RWPE2 (cell line): ENCODE results near the gene PITRM1.

Experiments used
- ATAC-seq: fragments of 200-7000 bp; cut with Tn5 transposase; 3 replicates; pipeline ENCODE4 v1.9.1; 2021; ENCODE audit warnings: low read depth
- DNase-seq: peaks from one replicate; pipeline ENCODE4 v3.0.0-alpha.2; 2020; ENCODE audit warnings: low spot score
- H3K27ac ChIP-seq: fragments of 450-650 bp; 2 replicates; pipeline ENCODE4 v1.5.1; 2017; ENCODE audit warnings: mild to moderate bottlenecking; ENCODE audit not compliant: poor library complexity, severe bottlenecking
- H3K27me3 ChIP-seq: fragments of 250-450 bp; sonication (Bioruptor Pico); 2 replicates; pipeline ENCODE4 v1.5.1; 2021; ENCODE audit warnings: mild to moderate bottlenecking, moderate library complexity; ENCODE audit not compliant: insufficient read depth, poor library complexity, severe bottlenecking
- H3K36me3 ChIP-seq: fragments of 250-450 bp; sonication (Bioruptor Pico); 2 replicates; pipeline ENCODE4 v1.5.1; 2020; ENCODE audit warnings: low read depth, mild to moderate bottlenecking, moderate library complexity
- H3K4me1 ChIP-seq: fragments of 250-450 bp; sonication (Bioruptor Pico); 2 replicates; pipeline ENCODE4 v1.5.1; 2021; ENCODE audit warnings: mild to moderate bottlenecking, moderate library complexity; ENCODE audit not compliant: insufficient read depth, poor library complexity, severe bottlenecking
- H3K4me3 ChIP-seq: fragments of 250-450 bp; sonication (Bioruptor Pico); 2 replicates; pipeline ENCODE4 v1.5.1; 2021; ENCODE audit warnings: mild to moderate bottlenecking, moderate library complexity; ENCODE audit not compliant: severe bottlenecking
- H3K9me3 ChIP-seq: fragments of 250-450 bp; sonication (Bioruptor Pico); 2 replicates; pipeline ENCODE4 v1.5.1; 2021; ENCODE audit warnings: mild to moderate bottlenecking, moderate library complexity; ENCODE audit not compliant: severe bottlenecking
- TF ChIP-seq, protein P1 (sequence below): fragments of 450-650 bp; IDR thresholded peaks from one replicate; pipeline ENCODE4 v1.5.1; 2017; ENCODE audit warnings: mild to moderate bottlenecking, moderate library complexity; ENCODE audit not compliant: poor library complexity, severe bottlenecking

PITRM1 gene

DNA sequence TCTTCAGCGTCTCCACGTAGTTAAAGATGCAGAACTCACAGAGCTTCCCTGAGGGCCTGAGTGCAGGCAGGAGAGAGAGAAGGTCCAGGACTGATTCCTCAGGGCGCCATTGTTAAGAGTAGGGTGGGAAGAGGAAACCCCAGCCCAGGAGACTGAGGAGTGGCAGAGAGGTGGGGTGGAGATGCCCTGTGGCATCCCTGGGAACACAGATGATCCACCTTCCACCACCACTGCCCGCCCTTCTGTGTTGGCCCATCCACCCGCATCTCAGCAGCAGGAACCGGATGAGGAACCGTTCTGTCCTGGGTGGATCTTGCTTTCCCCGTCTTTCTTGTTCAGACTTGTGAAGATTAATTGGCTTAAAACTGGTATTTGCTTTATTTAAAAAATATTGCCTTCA, 56.9 kb downstream of the PITRM1 start:
- TF ChIP-seq, protein P1, sequence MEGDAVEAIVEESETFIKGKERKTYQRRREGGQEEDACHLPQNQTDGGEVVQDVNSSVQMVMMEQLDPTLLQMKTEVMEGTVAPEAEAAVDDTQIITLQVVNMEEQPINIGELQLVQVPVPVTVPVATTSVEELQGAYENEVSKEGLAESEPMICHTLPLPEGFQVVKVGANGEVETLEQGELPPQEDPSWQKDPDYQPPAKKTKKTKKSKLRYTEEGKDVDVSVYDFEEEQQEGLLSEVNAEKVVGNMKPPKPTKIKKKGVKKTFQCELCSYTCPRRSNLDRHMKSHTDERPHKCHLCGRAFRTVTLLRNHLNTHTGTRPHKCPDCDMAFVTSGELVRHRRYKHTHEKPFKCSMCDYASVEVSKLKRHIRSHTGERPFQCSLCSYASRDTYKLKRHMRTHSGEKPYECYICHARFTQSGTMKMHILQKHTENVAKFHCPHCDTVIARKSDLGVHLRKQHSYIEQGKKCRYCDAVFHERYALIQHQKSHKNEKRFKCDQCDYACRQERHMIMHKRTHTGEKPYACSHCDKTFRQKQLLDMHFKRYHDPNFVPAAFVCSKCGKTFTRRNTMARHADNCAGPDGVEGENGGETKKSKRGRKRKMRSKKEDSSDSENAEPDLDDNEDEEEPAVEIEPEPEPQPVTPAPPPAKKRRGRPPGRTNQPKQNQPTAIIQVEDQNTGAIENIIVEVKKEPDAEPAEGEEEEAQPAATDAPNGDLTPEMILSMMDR = no peak
- no peaks in the 10 kb centered on the region for H3K9me3 ChIP-seq
- peaks cover 92% of the 10 kb centered on the region for H3K36me3 ChIP-seq
- DNase-seq = no peak
- no peaks in the 10 kb centered on the region for H3K27me3 ChIP-seq
- no peak overlapping the region for H3K27ac ChIP-seq
- no peak for ATAC-seq
- no peaks in the 10 kb centered on the region for H3K4me1 ChIP-seq
- H3K4me3 ChIP-seq = no peak overlapping the region

DNA sequence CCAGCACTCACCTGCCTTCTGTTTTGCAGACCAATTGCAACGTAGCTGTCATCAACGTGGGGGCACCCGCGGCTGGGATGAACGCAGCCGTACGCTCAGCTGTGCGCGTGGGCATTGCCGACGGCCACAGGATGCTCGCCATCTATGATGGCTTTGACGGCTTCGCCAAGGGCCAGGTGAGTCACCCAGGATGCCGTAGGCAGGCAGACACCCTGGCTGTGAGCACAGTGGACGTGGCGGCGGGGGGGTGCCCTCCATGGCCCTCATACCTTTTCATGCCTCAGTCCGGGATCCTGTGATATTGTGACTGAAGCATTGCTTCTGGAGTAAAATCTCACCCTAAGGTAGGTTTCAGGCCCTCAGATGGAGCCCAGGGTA, 59.2 kb downstream of the PITRM1 start:
- TF ChIP-seq, protein P1 = no peak
- Histone ChIP-seq H3K36me3 (peaks cover 93% of the 10 kb centered on the region), H3K27me3 (no peaks in the 10 kb centered on the region), H3K4me3 (no peak overlapping the region), H3K4me1 (no peaks in the 10 kb centered on the region), H3K27ac (no peak overlapping the region), H3K9me3 (no peaks in the 10 kb centered on the region)
- no peak for ATAC-seq
- DNase-seq = no peak

DNA sequence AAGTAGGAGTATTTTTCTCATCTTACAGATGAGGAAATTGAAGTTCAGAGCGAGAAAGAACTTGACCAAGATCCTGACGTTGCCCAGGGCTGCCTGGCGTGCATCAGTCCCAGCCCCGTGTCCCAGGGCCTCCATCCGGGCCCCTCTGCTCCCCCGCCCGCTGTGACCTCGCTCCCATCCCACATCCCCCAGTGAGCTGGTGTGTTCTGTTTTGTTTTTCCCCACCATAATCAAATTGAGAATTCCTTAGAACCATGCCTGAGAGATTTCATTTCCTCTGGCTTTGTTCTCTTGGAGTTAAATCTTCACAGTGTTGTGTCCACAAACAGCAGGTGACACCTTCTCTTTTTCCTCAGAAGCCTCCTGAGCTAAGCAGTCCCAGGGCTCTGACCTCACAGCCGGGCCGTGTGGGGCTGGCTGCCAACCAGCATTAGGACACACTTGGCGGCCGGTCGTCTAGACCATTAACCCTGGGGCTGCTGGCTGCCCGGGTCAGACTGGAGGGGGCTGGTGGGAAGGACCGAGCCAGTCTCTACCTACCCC, 60.9 kb downstream of the PITRM1 start:
- ATAC-seq (no peak), DNase-seq (no peak)
- TF ChIP-seq, protein P1 = no peak
- no peaks in the 10 kb centered on the region for H3K9me3 ChIP-seq
- peaks cover 14% of the 10 kb centered on the region for H3K4me1 ChIP-seq
- H3K27ac ChIP-seq = no peak overlapping the region
- no peak overlapping the region for H3K4me3 ChIP-seq
- H3K27me3 ChIP-seq = no peaks in the 10 kb centered on the region
- H3K36me3 ChIP-seq = peaks cover 83% of the 10 kb centered on the region

DNA sequence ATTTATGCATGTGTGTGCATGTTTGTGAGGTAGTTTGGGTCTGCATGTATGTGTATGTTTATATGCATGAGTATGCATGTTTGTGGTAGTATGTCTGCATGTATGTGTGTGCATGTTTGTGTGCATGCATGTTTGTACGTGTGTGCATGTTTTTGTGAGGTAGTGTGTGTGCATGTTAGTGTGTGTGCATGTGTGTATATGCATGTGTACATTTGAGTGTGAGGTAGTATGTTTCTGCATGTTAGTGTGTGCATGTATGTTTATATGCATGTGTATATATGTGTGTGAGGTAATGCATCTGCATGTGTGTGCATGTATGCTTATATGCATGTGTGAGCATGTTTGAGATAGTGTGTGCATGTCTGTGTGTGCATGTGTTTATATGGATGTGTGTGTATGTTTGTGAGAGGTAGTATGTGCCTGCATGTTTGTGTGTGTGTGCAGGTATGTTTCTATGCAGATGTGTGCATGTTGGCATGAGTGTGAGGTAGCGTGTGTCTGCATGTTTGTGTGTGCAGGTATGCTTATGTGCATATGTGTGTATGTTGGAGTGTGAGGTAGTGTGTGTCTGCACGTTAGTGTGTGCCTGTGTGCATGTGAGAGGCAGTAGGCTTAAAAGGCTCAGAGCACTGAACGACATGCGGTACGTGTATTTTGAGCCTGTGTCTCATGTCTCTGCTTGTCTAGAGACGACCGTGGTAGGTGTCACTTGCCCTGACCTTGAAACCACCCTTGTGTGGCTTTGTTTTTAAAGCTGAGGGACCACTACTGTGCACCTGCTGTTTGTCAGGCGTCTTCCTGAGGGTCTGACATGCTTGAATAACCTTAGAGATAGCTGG, 61.6 kb downstream of the PITRM1 start:
- H3K27ac ChIP-seq = no peak overlapping the region

More for the DNA sequence above, 61.6 kb downstream of the PITRM1 start:
- Histone ChIP-seq H3K9me3 (no peaks in the 10 kb centered on the region), H3K27me3 (no peaks in the 10 kb centered on the region), H3K36me3 (peaks cover 76% of the 10 kb centered on the region), H3K4me1 (peaks cover 14% of the 10 kb centered on the region), H3K4me3 (no peak overlapping the region)
- no peak for ATAC-seq
- no peak for DNase-seq
- TF ChIP-seq, protein P1 = no peak
